Endodermal cell (in vitro differentiated cells): ENCODE measurements around the gene FAM131A. TPM values are rescaled to one million over a fixed set of nuclear protein-coding genes. Genes with fewer than 3 reads are reported as not detected.

Source experiments
- DNase-seq: peaks from one replicate; pipeline ENCODE4 v3.0.0-alpha.2; 2017
- H3K27ac ChIP-seq: 2 replicates; pipeline ENCODE4 v1.5.1; 2013; ENCODE audit warnings: mild to moderate bottlenecking, low read depth, low read length, moderate library complexity
- H3K27me3 ChIP-seq: 2 replicates; pipeline ENCODE4 v1.6.1; 2013; ENCODE audit warnings: mild to moderate bottlenecking, low read length, moderate library complexity; ENCODE audit not compliant: insufficient read depth, control insufficient read depth, poor library complexity, severe bottlenecking
- H3K36me3 ChIP-seq: 2 replicates; pipeline ENCODE4 v1.7.0; 2013; ENCODE audit warnings: mild to moderate bottlenecking, low read length, moderate library complexity; ENCODE audit not compliant: control insufficient read depth, insufficient read depth
- H3K4me1 ChIP-seq: one replicate; pipeline ENCODE4 v1.7.0; 2013; ENCODE audit warnings: low read length; ENCODE audit not compliant: control insufficient read depth, insufficient read depth
- H3K4me3 ChIP-seq: 2 replicates; pipeline ENCODE4 v1.5.1; 2013; ENCODE audit warnings: mild to moderate bottlenecking, low read length, moderate library complexity
- H3K9ac ChIP-seq: 2 replicates; pipeline ENCODE4 v1.6.1; 2013; ENCODE audit warnings: mild to moderate bottlenecking, low read length, moderate library complexity; ENCODE audit not compliant: poor library complexity, severe bottlenecking; ENCODE audit errors: extremely low read depth
- H3K9me3 ChIP-seq: 2 replicates; pipeline ENCODE4 v1.6.1; 2013; ENCODE audit warnings: mild to moderate bottlenecking, low read length, moderate library complexity; ENCODE audit not compliant: control insufficient read depth
- H3K27ac Mint-ChIP-seq: 2 replicates; pipeline ENCODE4 v1.8.0; 2020; ENCODE audit warnings: mixed read lengths
- H3K27me3 Mint-ChIP-seq: 2 replicates; pipeline ENCODE4 v1.8.0; 2021; ENCODE audit warnings: mild to moderate bottlenecking, mixed read lengths; ENCODE audit not compliant: insufficient read depth
- H3K36me3 Mint-ChIP-seq: 2 replicates; pipeline ENCODE4 v1.8.0; 2020; ENCODE audit warnings: low read depth, mixed read lengths
- H3K4me1 Mint-ChIP-seq: 2 replicates; pipeline ENCODE4 v1.8.0; 2020; ENCODE audit warnings: mixed read lengths
- H3K4me3 Mint-ChIP-seq: 2 replicates; pipeline ENCODE4 v1.8.0; 2020; ENCODE audit warnings: mild to moderate bottlenecking, moderate library complexity, mixed read lengths
- H3K9me3 Mint-ChIP-seq: 2 replicates; pipeline ENCODE4 v1.8.0; 2020; ENCODE audit warnings: mild to moderate bottlenecking, mixed read lengths
- CTCF ChIP-seq: fragments of 200-600 bp; sonication (generic); conservative IDR thresholded peaks from 2 replicates; pipeline ENCODE4 v1.5.0; 2021; ENCODE audit warnings: antibody characterized with exemption, mild to moderate bottlenecking
- WGBS, 2 experiments: methylation state at CpG; one replicate each; pipeline versions ENCODE4 v1.1.5 to v1.1.7; 2013; ENCODE audit warnings: missing lambda C conversion rate in 2 of 2, mixed read lengths in 1 of 2; ENCODE audit not compliant: insufficient coverage in 1 of 2, insufficient read length in 1 of 2; 5-methylcytosine and 5-hydroxymethylcytosine counted together
- total RNA-seq, 2 donors: library from RNA; stranded (reverse); fragmentation: NEBNext Ultra II Directional in 1 of 2; extraction: Animal tissue kit (Norgen Biotek cat#: 25700) in 1 of 2; gene quantifications; 2 replicates in 1 of 2; 3 replicates in 1 of 2; pipeline ENCODE4 v1.2.1, GENCODE V29; 2021

FAM131A gene
- total RNA-seq, 2 donors from 2014 or later: 18.3 to 24.1 TPM

- Mint-ChIP-seq H3K27ac (peak overlapping the region; percentile 96), H3K4me1 (peaks cover 14% of the 10 kb centered on the region), H3K36me3 (peaks cover 40% of the 10 kb centered on the region), H3K9me3 (no peaks in the 10 kb centered on the region), H3K4me3 (peak overlapping the region; percentile 74), H3K27me3 (peaks cover 4% of the 10 kb centered on the region)
- Histone ChIP-seq H3K36me3 (peaks cover 36% of the 10 kb centered on the region), H3K4me3 (peak overlapping the region; percentile 81), H3K9me3 (no peaks in the 10 kb centered on the region), H3K27ac (peak overlapping the region; percentile 87), H3K27me3 (no peaks in the 10 kb centered on the region), H3K9ac (peak overlapping the region; percentile 80), H3K4me1 (no peaks in the 10 kb centered on the region)
- peak; percentile 72 for DNase-seq
- WGBS, 2 experiments: 46 to 48% methylated on average over 12 to 17 of the region's 17 CpGs
- TF ChIP-seq CTCF: no peak
Observed at GRCh38 chr3:184336547-184337398, 627 bp upstream of the FAM131A start.

GRCh38 chr3:184337981-184338380 lies 581 bp downstream of the FAM131A start:
- peak overlapping the region; percentile 8 for H3K27ac Mint-ChIP-seq
- no peak for DNase-seq

GRCh38 chr3:184338511-184338945 lies 1.1 kb downstream of the FAM131A start:
- H3K9me3 Mint-ChIP-seq: no peaks in the 10 kb centered on the region
- Histone ChIP-seq H3K4me3 (no peak overlapping the region), H3K4me1 (no peaks in the 10 kb centered on the region), H3K27me3 (no peaks in the 10 kb centered on the region), H3K9me3 (no peaks in the 10 kb centered on the region), H3K36me3 (peaks cover 27% of the 10 kb centered on the region), H3K9ac (no peak overlapping the region), H3K27ac (peak overlapping the region; percentile 89)
- H3K36me3 Mint-ChIP-seq: peaks cover 32% of the 10 kb centered on the region
- WGBS, 2 experiments: 32 to 75% methylated on average over 14 to 37 of the region's 37 CpGs
- H3K4me3 Mint-ChIP-seq: peak overlapping the region; percentile 15
- peak overlapping the region; percentile 35 for H3K27ac Mint-ChIP-seq
- H3K4me1 Mint-ChIP-seq: peaks cover 14% of the 10 kb centered on the region
- TF ChIP-seq CTCF: peak; percentile 49
- DNase-seq: peak; percentile 93
- peaks cover 4% of the 10 kb centered on the region for H3K27me3 Mint-ChIP-seq

More at GRCh38 chr3:184337981-184338380, 581 bp downstream of the FAM131A start:
- 78 to 88% methylated on average over 6 to 7 of the region's 7 CpGs for WGBS, 2 experiments
- TF ChIP-seq CTCF: no peak
- H3K4me1 ChIP-seq: no peaks in the 10 kb centered on the region
- peaks cover 27% of the 10 kb centered on the region for H3K36me3 ChIP-seq
- Mint-ChIP-seq H3K27me3 (peaks cover 4% of the 10 kb centered on the region), H3K4me1 (peaks cover 14% of the 10 kb centered on the region), H3K36me3 (peaks cover 35% of the 10 kb centered on the region), H3K4me3 (peak overlapping the region; percentile 15), H3K9me3 (no peaks in the 10 kb centered on the region)
- H3K9ac ChIP-seq: no peak overlapping the region
- no peaks in the 10 kb centered on the region for H3K27me3 ChIP-seq
- H3K4me3 ChIP-seq: no peak overlapping the region
- H3K27ac ChIP-seq: peak overlapping the region; percentile 89
- H3K9me3 ChIP-seq: no peaks in the 10 kb centered on the region
